ENCODE results near the gene PRRC2B.
"Not testable (repeated sequence)": the region's sequence is repeated elsewhere in the genome, so short reads cannot be mapped to it uniquely, and the experiment has no call there.

PRRC2B gene

DNA sequence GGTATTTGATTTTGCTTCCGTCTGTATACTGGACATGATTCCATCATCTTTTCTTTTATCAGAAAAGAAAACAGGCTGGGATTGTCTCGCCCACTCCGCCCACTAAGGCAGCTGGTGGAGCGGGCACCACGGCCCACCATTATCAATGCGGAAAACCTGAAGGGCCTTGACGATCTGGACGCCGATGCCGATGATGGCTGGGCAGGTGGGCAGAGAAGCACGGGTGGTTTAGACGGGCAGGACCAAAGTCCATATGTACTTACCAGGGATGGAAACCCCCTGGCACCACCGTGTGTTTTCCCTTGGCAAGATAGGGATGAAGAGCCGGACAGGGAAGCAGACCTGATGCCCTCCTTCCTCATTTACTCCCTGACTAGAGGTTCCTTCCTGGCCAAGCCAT lies 53.7 kb downstream of the PRRC2B start:
- H3K4me3 ChIP-seq (ENCODE audit: low read length) = no peak overlapping the region
- TF ChIP-seq ZNF274 (IDR thresholded peaks at IDR 0.05; ENCODE audit: low read depth, low read length) = no peak

- no peak overlapping the region for H3K4me3 ChIP-seq (ENCODE audit: low read length)
- no peak for TF ChIP-seq ZNF274 (IDR thresholded peaks at IDR 0.05; ENCODE audit: low read depth, low read length)
Observed at GRCh38 chr9:131448818-131449217, 54.9 kb downstream of the PRRC2B start.

- no peak for TF ChIP-seq ZNF274 (IDR thresholded peaks at IDR 0.05; ENCODE audit: low read depth, low read length)
- no peak overlapping the region for H3K4me3 ChIP-seq (ENCODE audit: low read length)
Observed at GRCh38 chr9:131449276-131449675, 55.4 kb downstream of the PRRC2B start.

DNA sequence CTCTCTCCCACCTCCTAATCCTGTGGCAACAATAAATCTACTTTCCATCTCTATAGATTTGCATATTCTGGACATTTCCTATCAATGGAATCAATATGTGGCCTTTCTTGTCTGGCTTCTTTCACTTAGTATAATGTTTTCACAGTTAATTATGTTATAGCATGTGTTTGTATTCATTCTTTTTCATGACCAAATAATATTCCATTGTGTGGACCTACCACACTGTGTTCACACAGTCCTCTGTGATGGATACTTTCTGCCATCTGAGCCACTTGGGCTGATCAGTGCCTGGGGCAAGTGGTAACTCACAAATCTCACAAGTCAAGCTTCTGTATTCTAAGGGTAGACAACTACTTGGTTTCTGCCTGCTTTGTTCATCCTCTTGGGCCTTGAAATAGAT lies 60.1 kb downstream of the PRRC2B start:
- TF ChIP-seq ZNF274 (IDR thresholded peaks at IDR 0.05; ENCODE audit: low read depth, low read length) = no peak

DNA sequence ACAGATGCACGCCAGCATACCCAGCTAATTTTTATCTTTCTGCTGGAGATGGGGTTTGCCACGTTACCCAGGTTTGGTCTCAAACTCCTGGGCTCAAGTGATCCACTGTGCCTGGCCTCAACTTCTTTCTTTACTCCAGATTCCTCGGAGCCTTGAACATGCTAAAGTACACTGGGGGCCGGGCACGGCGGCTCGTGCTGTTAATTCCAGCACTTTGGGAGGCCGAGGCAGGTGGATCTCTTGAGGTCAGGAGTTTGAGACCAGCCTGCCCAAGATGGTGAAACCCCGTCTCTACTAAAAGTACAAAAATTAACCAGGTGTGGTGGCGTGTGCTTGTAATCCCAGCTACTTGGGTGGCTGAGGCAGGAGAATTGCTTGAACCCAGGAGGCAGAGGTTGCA lies 61.8 kb downstream of the PRRC2B start:
- not testable (repeated sequence) for H3K4me3 ChIP-seq (ENCODE audit: low read length)

More for the DNA sequence above, 60.1 kb downstream of the PRRC2B start:
- no peak overlapping the region for H3K4me3 ChIP-seq (ENCODE audit: low read length)

GRCh38 chr9:131457746-131458145 lies 63.9 kb downstream of the PRRC2B start:
- TF ChIP-seq ZNF274 (IDR thresholded peaks at IDR 0.05; ENCODE audit: low read depth, low read length) = no peak
- H3K4me3 ChIP-seq (ENCODE audit: low read length) = no peak overlapping the region

GRCh38 chr9:131459056-131459455 lies 65.2 kb downstream of the PRRC2B start:
- no peak for TF ChIP-seq ZNF274 (IDR thresholded peaks at IDR 0.05; ENCODE audit: low read depth, low read length)
- H3K4me3 ChIP-seq (ENCODE audit: low read length) = no peak overlapping the region

GRCh38 chr9:131461166-131461565 lies 67.3 kb downstream of the PRRC2B start:
- no peak for TF ChIP-seq ZNF274 (IDR thresholded peaks at IDR 0.05; ENCODE audit: low read depth, low read length)
- H3K4me3 ChIP-seq (ENCODE audit: low read length) = no peak overlapping the region

DNA sequence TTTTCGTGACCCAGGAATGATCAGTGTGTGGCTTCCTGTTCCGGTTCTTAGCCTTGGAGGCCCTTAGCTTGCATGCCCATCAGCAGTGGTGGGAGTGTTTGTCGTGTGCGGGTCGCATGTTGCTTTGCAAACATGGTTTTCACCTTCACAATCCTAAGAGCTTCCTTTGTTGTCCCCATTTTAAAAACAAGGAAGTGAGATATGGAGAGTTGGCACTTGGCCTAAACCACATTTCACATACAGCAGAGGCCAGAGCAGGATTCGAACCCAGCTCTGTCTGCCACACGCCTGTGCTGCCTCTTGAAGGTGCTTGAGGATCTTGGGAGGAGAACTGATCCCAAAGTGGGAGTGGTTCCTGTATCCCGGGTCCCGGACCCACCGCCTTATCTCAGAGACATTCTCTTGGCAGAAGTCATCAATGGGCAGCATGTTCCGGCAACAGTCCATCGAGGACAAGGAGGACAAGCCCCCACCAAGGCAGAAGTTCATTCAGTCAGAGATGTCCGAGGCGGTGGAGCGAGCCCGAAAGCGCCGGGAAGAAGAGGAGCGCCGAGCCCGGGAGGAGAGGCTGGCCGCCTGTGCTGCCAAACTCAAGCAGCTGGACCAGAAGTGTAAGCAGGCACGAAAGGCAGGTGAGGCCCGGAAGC lies 70.6 kb downstream of the PRRC2B start:
- no peak overlapping the region for H3K4me3 ChIP-seq (ENCODE audit: low read length)
- TF ChIP-seq ZNF274 (IDR thresholded peaks at IDR 0.05; ENCODE audit: low read depth, low read length) = no peak

- no peak for TF ChIP-seq ZNF274 (IDR thresholded peaks at IDR 0.05; ENCODE audit: low read depth, low read length)
- no peak overlapping the region for H3K4me3 ChIP-seq (ENCODE audit: low read length)
Observed at GRCh38 chr9:131465401-131465800, 71.5 kb downstream of the PRRC2B start.

- H3K4me3 ChIP-seq (ENCODE audit: low read length) = no peak overlapping the region
- TF ChIP-seq ZNF274 (IDR thresholded peaks at IDR 0.05; ENCODE audit: low read depth, low read length) = no peak
Observed at GRCh38 chr9:131467214-131467935, 73.5 kb downstream of the PRRC2B start.

DNA sequence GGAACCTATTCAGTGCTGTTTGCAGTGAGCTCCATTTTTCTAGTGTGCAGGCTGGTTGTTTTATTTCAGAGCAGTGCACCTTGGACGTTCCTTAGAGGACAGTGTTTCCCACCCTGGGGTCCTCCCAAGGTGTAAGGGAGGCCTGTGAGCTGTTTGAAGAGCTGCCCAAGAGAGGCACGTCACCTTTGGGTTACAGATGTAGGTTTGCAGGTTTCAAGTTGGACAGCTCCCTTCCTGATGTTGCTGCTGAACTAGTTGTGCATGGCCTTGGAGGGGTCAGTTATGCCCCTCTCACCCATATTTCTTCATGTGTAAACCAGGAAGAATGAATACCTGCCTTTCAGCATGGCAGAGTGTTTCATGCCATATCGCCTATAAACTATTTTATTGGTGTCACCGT lies 74.1 kb downstream of the PRRC2B start:
- TF ChIP-seq ZNF274 (IDR thresholded peaks at IDR 0.05; ENCODE audit: low read depth, low read length) = no peak
- H3K4me3 ChIP-seq (ENCODE audit: low read length) = no peak overlapping the region

GRCh38 chr9:131469356-131469755 lies 75.5 kb downstream of the PRRC2B start:
- no peak for TF ChIP-seq ZNF274 (IDR thresholded peaks at IDR 0.05; ENCODE audit: low read depth, low read length)
- no peak overlapping the region for H3K4me3 ChIP-seq (ENCODE audit: low read length)

GRCh38 chr9:131469951-131470350 lies 76.1 kb downstream of the PRRC2B start:
- TF ChIP-seq ZNF274 (IDR thresholded peaks at IDR 0.05; ENCODE audit: low read depth, low read length) = no peak
- no peak overlapping the region for H3K4me3 ChIP-seq (ENCODE audit: low read length)

DNA sequence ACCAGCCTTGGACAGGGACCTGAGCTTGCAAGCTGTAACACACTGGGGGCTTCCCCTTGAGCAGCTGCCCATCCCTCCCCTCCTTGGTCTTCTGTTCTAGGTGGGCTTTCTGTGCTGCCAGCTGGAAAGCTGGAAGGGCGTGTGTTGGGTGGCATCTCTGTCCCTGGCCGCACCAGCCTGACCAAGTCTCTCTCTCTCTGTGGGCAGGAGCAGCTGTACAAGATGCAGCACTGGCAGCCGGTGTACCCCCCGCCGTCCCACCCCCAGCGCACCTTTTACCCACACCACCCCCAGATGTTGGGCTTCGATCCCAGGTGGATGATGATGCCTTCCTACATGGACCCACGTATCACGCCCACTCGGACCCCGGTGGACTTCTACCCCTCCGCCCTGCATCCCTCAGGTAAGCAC lies 76.7 kb downstream of the PRRC2B start:
- no peak for TF ChIP-seq ZNF274 (IDR thresholded peaks at IDR 0.05; ENCODE audit: low read depth, low read length)
- no peak overlapping the region for H3K4me3 ChIP-seq (ENCODE audit: low read length)

DNA sequence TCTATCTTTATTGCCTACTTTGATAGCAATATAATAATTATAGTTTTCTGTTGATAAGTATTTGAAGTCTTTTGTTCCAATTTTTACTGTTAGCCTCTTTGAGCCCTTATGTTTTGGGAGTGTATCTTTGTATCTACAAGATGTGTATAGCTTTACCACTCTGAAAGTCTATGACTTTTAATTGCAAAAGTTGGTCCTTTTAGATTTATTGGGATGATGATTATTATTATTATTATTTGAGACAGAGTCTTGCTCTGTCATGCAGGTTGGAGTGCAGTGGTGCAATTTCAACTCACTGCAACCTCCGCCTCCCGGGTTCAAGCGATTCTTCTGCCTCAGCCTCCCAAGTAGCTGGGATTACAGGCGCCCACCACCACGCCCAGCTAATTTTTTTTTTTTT lies 78.2 kb downstream of the PRRC2B start:
- not testable (repeated sequence) for H3K4me3 ChIP-seq (ENCODE audit: low read length)

Data from GM08714 (cell line).